Common myeloid progenitor, CD34-positive (primary cell): ENCODE measurements around the gene STAT3.

Source experiments
- CTCF ChIA-PET: fragments of 350-600 bp; sonication (Branson Sonifier 250); formaldehyde crosslinking; loops from one replicate; lab custom pipeline; 2021; ENCODE audit warnings: antibody characterized with exemption; lab: Charles Lee
- POLR2A ChIA-PET: fragments of 350-600 bp; sonication (Branson Sonifier 250); formaldehyde crosslinking; loops from one replicate; lab custom pipeline; 2021; ENCODE audit warnings: antibody characterized with exemption; lab: Charles Lee
- DNase-seq, 3 donors: peaks; one replicate each; pipeline versions ENCODE4 v3.0.0 to v3.0.0-alpha.2; 2013
- H3K27ac ChIP-seq, 2 experiments: 1 replicate in 1 of 2; 2 replicates in 1 of 2; pipeline ENCODE4 v1.7.0; 2013; ENCODE audit warnings: inconsistent platforms in 2 of 2, low read length in 2 of 2, mild to moderate bottlenecking in 2 of 2, low read depth in 1 of 2, moderate library complexity in 1 of 2; ENCODE audit not compliant: severe bottlenecking in 2 of 2, insufficient read depth in 1 of 2, poor library complexity in 1 of 2
- H3K27me3 ChIP-seq, 5 experiments: replicated peaks in 2 of 5; 1 replicate in 3 of 5; 2 replicates in 2 of 5; pipeline versions ENCODE4 v1.6.1 to v1.7.0; 2013; ENCODE audit warnings: low read length in 4 of 5, mild to moderate bottlenecking in 2 of 5, moderate library complexity in 2 of 5, inconsistent platforms in 1 of 5; ENCODE audit not compliant: insufficient read depth in 5 of 5, control insufficient read depth in 4 of 5
- H3K36me3 ChIP-seq, 4 experiments: 1 replicate in 2 of 4; 2 replicates in 2 of 4; pipeline versions ENCODE4 v1.6.1 to v1.7.0; 2013; ENCODE audit warnings: low read length in 3 of 4, control low read depth in 1 of 4, mild to moderate bottlenecking in 1 of 4; ENCODE audit not compliant: control insufficient read depth in 4 of 4, insufficient read depth in 4 of 4
- H3K4me1 ChIP-seq, 4 experiments: 1 replicate in 3 of 4; 2 replicates in 1 of 4; pipeline versions ENCODE4 v1.6.1 to v1.7.1; 2013; ENCODE audit warnings: low read length in 3 of 4, mild to moderate bottlenecking in 3 of 4, control low read depth in 1 of 4, inconsistent platforms in 1 of 4, moderate library complexity in 1 of 4; ENCODE audit not compliant: control insufficient read depth in 4 of 4, insufficient read depth in 4 of 4; ENCODE audit errors: control extremely low read depth in 1 of 4
- H3K4me3 ChIP-seq, 7 experiments: 1 replicate in 4 of 7; 2 replicates in 3 of 7; pipeline versions ENCODE4 v1.5.1 to v1.7.0; 2013; ENCODE audit warnings: mild to moderate bottlenecking in 7 of 7, low read length in 6 of 7, moderate library complexity in 6 of 7, inconsistent platforms in 2 of 7, low read depth in 2 of 7, control low read depth in 1 of 7; ENCODE audit not compliant: insufficient read depth in 4 of 7, control insufficient read depth in 1 of 7; ENCODE audit errors: extremely low read depth in 1 of 7
- H3K9me3 ChIP-seq, 5 experiments: 1 replicate in 4 of 5; 2 replicates in 1 of 5; pipeline versions ENCODE4 v1.6.1 to v1.7.1; 2013; ENCODE audit warnings: low read length in 4 of 5, mild to moderate bottlenecking in 2 of 5, inconsistent platforms in 1 of 5, low read depth in 1 of 5, moderate library complexity in 1 of 5; ENCODE audit not compliant: control insufficient read depth in 4 of 5, insufficient read depth in 2 of 5; ENCODE audit errors: control extremely low read depth in 1 of 5
- WGBS: methylation state at CpG from one replicate; pipeline ENCODE4 v1.1.5; 2013; ENCODE audit not compliant: insufficient coverage; 5-methylcytosine and 5-hydroxymethylcytosine counted together

Gene STAT3

GRCh38 chr17:42334677-42335076 is 53.6 kb downstream of the STAT3 start:
- no peak overlapping the region for H3K4me3 ChIP-seq
- POLR2A ChIA-PET: interaction anchor here (1.3 kb wide), 1 partner anchor 54 kb away, joined by 3 read pairs; no protein-coding TSS in a partner anchor

GRCh38 chr17:42333053-42333452 is 55.2 kb downstream of the STAT3 start:
- 100% methylated on average over 1 of the region's 1 CpG for WGBS
- no peak overlapping the region for H3K4me3 ChIP-seq
- CTCF ChIA-PET: interaction anchor here (1.0 to 3.2 kb wide), 5 partner anchors 9 to 70 kb away, joined by 3 to 28 read pairs (median 4); no protein-coding TSS in a partner anchor
- POLR2A ChIA-PET: interaction anchor here (0.6 kb wide), 1 partner anchor 76 kb away, joined by 6 read pairs; no protein-coding TSS in a partner anchor
- H3K27me3 ChIP-seq: no peaks in the 10 kb centered on the region
- peaks cover 35 to 81% (median 54%) of the 10 kb centered on the region in 4 experiments for H3K36me3 ChIP-seq
- no peak for DNase-seq
- H3K4me1 ChIP-seq: no peaks in the 10 kb centered on the region
- no peak overlapping the region for H3K27ac ChIP-seq
- H3K9me3 ChIP-seq: no peaks in the 10 kb centered on the region

More at GRCh38 chr17:42334677-42335076, 53.6 kb downstream of the STAT3 start:
- no peaks in the 10 kb centered on the region for H3K27me3 ChIP-seq
- H3K27ac ChIP-seq: no peak overlapping the region
- CTCF ChIA-PET: interaction anchor here (0.7 to 3.2 kb wide), 8 partner anchors 14 to 196 kb away, joined by 3 to 28 read pairs (median 4); no protein-coding TSS in a partner anchor
- 86% methylated on average over 1 of the region's 3 CpGs for WGBS
- no peaks in the 10 kb centered on the region for H3K9me3 ChIP-seq
- H3K4me1 ChIP-seq: peaks cover 0 to 6% (median 3%) of the 10 kb centered on the region in 4 experiments
- H3K36me3 ChIP-seq: peaks cover 28 to 81% (median 51%) of the 10 kb centered on the region in 4 experiments
- DNase-seq: no peak

- H3K36me3 ChIP-seq: peaks cover 27 to 80% (median 51%) of the 10 kb centered on the region in 4 experiments
- no peaks in the 10 kb centered on the region for H3K9me3 ChIP-seq
- ChIA-PET CTCF (interaction anchor here (0.6 to 1.1 kb wide), 4 partner anchors 13 to 978 kb away, joined by 3 to 4 read pairs (median 3); no protein-coding TSS in a partner anchor), POLR2A (no interaction called here)
- H3K4me3 ChIP-seq: no peak overlapping the region
- DNase-seq: no peak
- H3K27ac ChIP-seq: no peak overlapping the region
- 96% methylated on average over 8 of the region's 11 CpGs for WGBS
- no peaks in the 10 kb centered on the region for H3K4me1 ChIP-seq
- no peaks in the 10 kb centered on the region for H3K27me3 ChIP-seq
Observed at GRCh38 chr17:42329025-42329976, 58.9 kb downstream of the STAT3 start.

GRCh38 chr17:42325026-42325425 is 63.2 kb downstream of the STAT3 start:
- DNase-seq: no peak
- ChIA-PET CTCF (interaction anchor here (0.9 to 8.4 kb wide), 3 partner anchors 13 to 78 kb away, joined by 3 to 174 read pairs (median 94); no protein-coding TSS in a partner anchor), POLR2A (interaction anchor here (1.3 kb wide), 1 partner anchor 13 kb away, joined by 4 read pairs; no protein-coding TSS in a partner anchor)
- WGBS: 98% methylated on average over 6 of the region's 7 CpGs
- Histone ChIP-seq H3K4me1 (peaks cover 15 to 32% (median 32%) of the 10 kb centered on the region in 4 experiments), H3K27me3 (no peaks in the 10 kb centered on the region), H3K36me3 (peaks cover 19 to 69% (median 46%) of the 10 kb centered on the region in 4 experiments), H3K9me3 (no peaks in the 10 kb centered on the region), H3K27ac (peak overlapping the region in 1 of 2 experiments; percentile 14), H3K4me3 (no peak overlapping the region)

- ChIA-PET POLR2A (interaction anchor here (1.0 to 4.6 kb wide), 5 partner anchors 9 to 99 kb away, joined by 3 to 36 read pairs (median 3); partner anchors contain the start of genes CAVIN1 and STAT3), CTCF (interaction anchor here (0.8 to 8.4 kb wide), 16 partner anchors 9 to 204 kb away, joined by 3 to 174 read pairs (median 4); partner anchors contain the start of gene STAT3)
- peaks cover 21 to 49% (median 48%) of the 10 kb centered on the region in 4 experiments for H3K4me1 ChIP-seq
- no peaks in the 10 kb centered on the region for H3K9me3 ChIP-seq
- H3K4me3 ChIP-seq: no peak overlapping the region
- H3K36me3 ChIP-seq: peaks cover 10 to 54% (median 36%) of the 10 kb centered on the region in 4 experiments
- no peak for DNase-seq
- no peaks in the 10 kb centered on the region for H3K27me3 ChIP-seq
- no peak overlapping the region for H3K27ac ChIP-seq
- 86% methylated on average over 5 of the region's 5 CpGs for WGBS
Observed at GRCh38 chr17:42323268-42323773, 64.9 kb downstream of the STAT3 start.

GRCh38 chr17:42322382-42323267 is 65.6 kb downstream of the STAT3 start:
- H3K27ac ChIP-seq: peak overlapping the region; percentile 98 to 99
- POLR2A ChIA-PET: interaction anchor here (0.6 to 4.6 kb wide), 8 partner anchors 9 to 196 kb away, joined by 3 to 36 read pairs (median 3); partner anchors contain the start of genes CAVIN1 and STAT3
- DNase-seq: peak; percentile 96 to 98 (median 97)

More at GRCh38 chr17:42322382-42323267, 65.6 kb downstream of the STAT3 start:
- peaks cover 10 to 58% (median 36%) of the 10 kb centered on the region in 4 experiments for H3K36me3 ChIP-seq
- CTCF ChIA-PET: interaction anchor here (1.0 to 8.4 kb wide), 19 partner anchors 9 to 213 kb away, joined by 3 to 174 read pairs (median 5); partner anchors contain the start of genes NAGLU and STAT3
- 24% methylated on average over 7 of the region's 10 CpGs for WGBS
- peak overlapping the region in 2 of 7 experiments; percentile 19 to 38 for H3K4me3 ChIP-seq
- H3K4me1 ChIP-seq: peaks cover 24 to 56% (median 55%) of the 10 kb centered on the region in 4 experiments
- no peaks in the 10 kb centered on the region for H3K27me3 ChIP-seq
- H3K9me3 ChIP-seq: no peaks in the 10 kb centered on the region
